ENCODE measurements around the gene NHERF1. TPM values are rescaled to one million over a fixed set of nuclear protein-coding genes. Genes with fewer than 3 reads are reported as not detected.

NHERF1 gene
- total RNA-seq, 1 experiment from 2014 or later, result 218 TPM

DNA sequence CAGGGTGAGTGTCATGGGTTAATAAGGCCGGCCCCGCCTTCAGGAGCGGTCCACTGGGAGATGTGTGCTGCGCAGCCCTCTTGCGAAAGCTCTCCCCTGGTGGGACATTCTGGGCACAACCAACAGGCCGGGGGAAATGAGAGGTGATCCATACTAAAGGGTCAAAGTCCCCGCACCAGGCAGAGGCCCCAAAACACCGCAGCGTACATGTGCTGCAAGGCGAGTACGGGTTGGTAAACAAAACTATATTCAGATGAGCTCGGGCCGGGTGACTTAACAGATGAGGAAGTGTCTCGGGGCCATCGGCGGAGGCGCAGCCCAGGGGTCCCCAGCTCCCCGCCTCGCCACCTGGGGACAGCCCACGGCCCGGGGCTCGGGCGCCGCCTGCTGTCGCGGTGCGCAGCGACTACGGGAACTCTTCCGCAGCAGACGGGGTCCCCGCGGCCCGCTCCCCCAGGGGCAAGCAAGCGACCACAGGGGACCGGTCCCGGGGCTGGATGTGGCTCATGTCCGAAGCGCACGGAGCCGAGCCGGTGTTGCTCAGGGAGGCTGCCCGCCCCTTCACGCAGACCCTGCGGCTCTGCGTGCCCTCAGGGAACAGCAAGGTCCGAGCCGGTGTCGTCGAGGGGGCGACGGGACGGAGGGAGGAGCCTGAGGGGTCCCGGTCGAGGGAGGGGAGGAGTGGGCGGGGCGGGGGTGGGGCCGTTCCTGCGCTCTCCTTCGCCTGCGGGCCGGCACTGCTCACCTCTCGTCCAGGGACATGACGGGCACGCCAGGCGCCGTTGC lies 11.7 kb upstream of the NHERF1 start, which contains the start of gene RAB37:
Gene RAB37 (plus strand): TSS at position 744 of the 786 bp plus-strand sequence. CDS start 17 bp downstream, at position 761.
- H3K4me3 Mint-ChIP-seq (ENCODE audit: unreplicated experiment), result peak within 1 kb of the TSS; percentile 76
- peaks cover 6% of the 10 kb centered on the region for H3K4me1 Mint-ChIP-seq (ENCODE audit: low read depth, unreplicated experiment)
- no peaks in the 10 kb centered on the region for H3K27me3 Mint-ChIP-seq (ENCODE audit: insufficient read depth, unreplicated experiment)
- Histone ChIP-seq H3K4me1 (peaks cover 24% of the 10 kb centered on the region), H3K27me3 (replicated peaks; ENCODE audit: control insufficient read depth, insufficient read depth, low read length) (no peaks in the 10 kb centered on the region), H3K4me3 (ENCODE audit: low read depth, low read length) (peak within 1 kb of the TSS; percentile 91), H3K9me3 (no peaks in the 10 kb centered on the region), H3K36me3 (ENCODE audit: control insufficient read depth, insufficient read depth, low read length) (no peaks in the 10 kb centered on the region)
- ChIA-PET POLR2A (interaction anchor here (0.8 to 2.7 kb wide), 12 partner anchors 10 to 136 kb away, joined by 3 to 25 read pairs (median 6); partner anchors contain the start of genes FDXR and NAT9), CTCF (interaction anchor here (0.5 to 4.1 kb wide), 51 partner anchors 9 to 787 kb away, joined by 3 to 366 read pairs (median 5); partner anchors contain the start of genes FDXR and NAT9)
- H3K27ac Mint-ChIP-seq (ENCODE audit: unreplicated experiment), result peak within 1 kb of the TSS; percentile 71
- no TSS peak for BruUV-seq (replicated peaks)
- peak; percentile 93 to 97 for DNase-seq
- intact Hi-C loops (cut with micrococcal nuclease; ENCODE audit: unreplicated experiment), result loop anchor here (1.0 to 2.0 kb wide), 3 partner anchors 21 to 79 kb away; no protein-coding TSS in a partner anchor
- H3K36me3 Mint-ChIP-seq (ENCODE audit: insufficient read depth, unreplicated experiment), result peaks cover 6% of the 10 kb centered on the region
- TF ChIP-seq, protein P1, sequence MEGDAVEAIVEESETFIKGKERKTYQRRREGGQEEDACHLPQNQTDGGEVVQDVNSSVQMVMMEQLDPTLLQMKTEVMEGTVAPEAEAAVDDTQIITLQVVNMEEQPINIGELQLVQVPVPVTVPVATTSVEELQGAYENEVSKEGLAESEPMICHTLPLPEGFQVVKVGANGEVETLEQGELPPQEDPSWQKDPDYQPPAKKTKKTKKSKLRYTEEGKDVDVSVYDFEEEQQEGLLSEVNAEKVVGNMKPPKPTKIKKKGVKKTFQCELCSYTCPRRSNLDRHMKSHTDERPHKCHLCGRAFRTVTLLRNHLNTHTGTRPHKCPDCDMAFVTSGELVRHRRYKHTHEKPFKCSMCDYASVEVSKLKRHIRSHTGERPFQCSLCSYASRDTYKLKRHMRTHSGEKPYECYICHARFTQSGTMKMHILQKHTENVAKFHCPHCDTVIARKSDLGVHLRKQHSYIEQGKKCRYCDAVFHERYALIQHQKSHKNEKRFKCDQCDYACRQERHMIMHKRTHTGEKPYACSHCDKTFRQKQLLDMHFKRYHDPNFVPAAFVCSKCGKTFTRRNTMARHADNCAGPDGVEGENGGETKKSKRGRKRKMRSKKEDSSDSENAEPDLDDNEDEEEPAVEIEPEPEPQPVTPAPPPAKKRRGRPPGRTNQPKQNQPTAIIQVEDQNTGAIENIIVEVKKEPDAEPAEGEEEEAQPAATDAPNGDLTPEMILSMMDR (IDR thresholded peaks at IDR 0.05; ENCODE audit: insufficient read depth in 1 of 2, low read depth in 1 of 2, low read length in 1 of 2, severe bottlenecking in 1 of 2, unreplicated experiment in 1 of 2), result peak; percentile 56 to 66
- H3K9me3 Mint-ChIP-seq (ENCODE audit: unreplicated experiment), result no peaks in the 10 kb centered on the region

DNA sequence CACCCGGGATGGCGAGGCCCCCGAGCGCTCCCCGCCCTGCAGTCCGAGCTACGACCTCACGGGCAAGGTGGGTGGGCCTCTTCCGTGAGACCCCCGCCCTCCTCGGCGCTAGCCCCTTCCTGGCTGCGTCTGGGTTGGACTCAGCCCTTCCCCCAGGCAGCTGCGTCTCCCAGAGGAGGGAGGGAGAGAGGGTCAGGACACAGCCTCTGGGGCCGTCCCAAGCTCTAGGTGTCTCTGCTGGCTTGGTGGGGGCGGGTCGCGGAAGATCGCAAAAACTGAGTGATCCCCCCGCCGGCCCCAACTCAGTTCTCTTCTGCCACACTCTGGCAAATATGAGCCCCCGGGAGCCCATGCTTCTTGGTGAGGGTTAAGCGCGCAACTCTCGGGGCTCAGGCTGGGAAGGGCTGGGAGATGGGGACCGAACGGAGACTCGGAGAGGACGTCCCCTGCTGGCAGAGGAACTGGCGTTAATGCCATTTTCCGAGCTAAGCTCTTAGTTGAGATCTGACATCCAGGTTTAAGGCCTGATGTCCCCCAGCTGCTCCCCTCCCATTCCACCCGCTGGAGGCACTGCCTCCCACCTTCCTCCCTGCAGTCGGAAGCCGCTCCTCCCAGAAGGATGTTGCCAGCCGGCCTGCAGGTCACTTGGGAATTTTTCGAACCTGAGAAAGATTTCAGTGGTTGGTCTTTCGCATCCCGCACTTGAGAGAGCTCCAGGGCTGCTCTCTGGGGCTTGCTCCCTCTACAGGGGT lies 11.0 kb upstream of the NHERF1 start:
- DNase-seq, result peak; percentile 83 to 84
- Histone ChIP-seq H3K36me3 (ENCODE audit: control insufficient read depth, insufficient read depth, low read length) (no peaks in the 10 kb centered on the region), H3K9me3 (no peaks in the 10 kb centered on the region), H3K4me3 (ENCODE audit: low read depth, low read length) (peak overlapping the region; percentile 91), H3K27me3 (replicated peaks; ENCODE audit: control insufficient read depth, insufficient read depth, low read length) (no peaks in the 10 kb centered on the region), H3K4me1 (peaks cover 24% of the 10 kb centered on the region)
- POLR2A ChIA-PET, result interaction anchor here (0.7 to 2.7 kb wide), 8 partner anchors 12 to 135 kb away, joined by 3 to 25 read pairs (median 7); partner anchors contain the start of genes FDXR and NAT9
- H3K9me3 Mint-ChIP-seq (ENCODE audit: unreplicated experiment), result no peaks in the 10 kb centered on the region
- H3K4me1 Mint-ChIP-seq (ENCODE audit: low read depth, unreplicated experiment), result peaks cover 6% of the 10 kb centered on the region
- CTCF ChIA-PET, result interaction anchor here (0.5 to 4.1 kb wide), 39 partner anchors 8 to 787 kb away, joined by 3 to 366 read pairs (median 6); partner anchors contain the start of genes FDXR, GRIN2C and NAT9
- intact Hi-C loops (cut with micrococcal nuclease; ENCODE audit: unreplicated experiment), result loop anchor here (2.0 kb wide), 1 partner anchor 51 kb away; no protein-coding TSS in a partner anchor
- peak overlapping the region; percentile 76 for H3K4me3 Mint-ChIP-seq (ENCODE audit: unreplicated experiment)
- BruUV-seq (replicated peaks), result TSS peak; percentile 57
- H3K36me3 Mint-ChIP-seq (ENCODE audit: insufficient read depth, unreplicated experiment), result peaks cover 6% of the 10 kb centered on the region
- H3K27me3 Mint-ChIP-seq (ENCODE audit: insufficient read depth, unreplicated experiment), result no peaks in the 10 kb centered on the region
- TF ChIP-seq, protein P1 (IDR thresholded peaks at IDR 0.05; ENCODE audit: insufficient read depth in 1 of 2, low read depth in 1 of 2, low read length in 1 of 2, severe bottlenecking in 1 of 2, unreplicated experiment in 1 of 2), result peak; percentile 66 to 75
- H3K27ac Mint-ChIP-seq (ENCODE audit: unreplicated experiment), result no peak overlapping the region
